ENCODE measurements around the gene RIPOR3. TPM values are rescaled to one million over a fixed set of nuclear protein-coding genes. Genes with fewer than 3 reads are reported as not detected.

RIPOR3 gene
- total and polyA plus RNA-seq, 4 donors = 4.3 to 9.9 (median 7.7) TPM

DNA sequence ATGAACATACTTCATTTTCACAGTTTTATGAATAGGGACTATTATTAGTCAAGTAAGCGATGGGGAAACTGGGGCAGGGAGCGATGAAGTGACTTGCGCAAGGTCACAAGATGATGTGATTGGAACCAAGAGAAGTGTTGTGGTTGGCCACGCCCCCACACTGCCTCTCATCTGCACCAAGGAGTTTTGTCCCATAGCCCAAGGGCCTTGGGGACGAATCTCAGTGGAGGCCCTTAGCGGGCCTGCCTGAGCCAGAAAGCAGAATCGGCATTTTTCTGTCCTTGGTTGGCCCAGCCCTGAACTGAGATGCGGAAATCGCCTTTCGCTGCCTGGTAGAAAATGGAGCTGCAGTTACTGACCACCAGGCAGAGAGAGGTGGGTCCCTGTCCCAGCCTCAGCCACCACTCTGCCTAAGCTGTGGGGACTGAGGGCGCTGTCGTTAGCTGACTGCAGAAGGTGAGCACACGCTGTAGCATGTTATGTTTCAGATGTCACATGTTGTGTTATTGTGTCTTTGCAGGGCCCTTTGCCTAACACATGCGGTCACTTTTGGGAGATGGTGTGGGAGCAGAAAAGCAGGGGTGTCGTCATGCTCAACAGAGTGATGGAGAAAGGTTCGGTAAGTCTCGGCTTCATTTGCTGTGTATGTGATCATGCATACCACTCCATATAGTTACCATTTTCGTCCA lies 123.3 kb downstream of the RIPOR3 start:
- WGBS, 2 donors = 86 to 89% methylated on average over 18 of the region's 18 CpGs
- Histone ChIP-seq H3K27ac (ENCODE audit: low read depth in 1 of 2, low read length in 1 of 2) (peak overlapping the region in 1 of 2 donors; percentile 9), H3K9me3 (ENCODE audit: control insufficient read depth in 4 of 4, insufficient read depth in 3 of 4, low read length in 3 of 4) (peaks cover 0 to 2% (median 0%) of the 10 kb centered on the region in 4 donors), H3K36me3 (ENCODE audit: control insufficient read depth in 4 of 4, insufficient read depth in 4 of 4, low read length in 4 of 4) (peaks cover 3 to 34% (median 17%) of the 10 kb centered on the region in 4 donors), H3K9ac (ENCODE audit: insufficient read depth in 1 of 2, low read length in 2 of 2) (no peak overlapping the region), H3K4me1 (ENCODE audit: control insufficient read depth in 5 of 5, insufficient read depth in 5 of 5, low read length in 5 of 5) (peaks cover 11 to 22% (median 12%) of the 10 kb centered on the region in 5 donors), H3K27me3 (ENCODE audit: control insufficient read depth in 3 of 3, insufficient read depth in 3 of 3, low read length in 2 of 3) (no peaks in the 10 kb centered on the region), H3K4me3 (no peak overlapping the region)
- DNase-seq = no peak
- TF ChIP-seq, protein P1, sequence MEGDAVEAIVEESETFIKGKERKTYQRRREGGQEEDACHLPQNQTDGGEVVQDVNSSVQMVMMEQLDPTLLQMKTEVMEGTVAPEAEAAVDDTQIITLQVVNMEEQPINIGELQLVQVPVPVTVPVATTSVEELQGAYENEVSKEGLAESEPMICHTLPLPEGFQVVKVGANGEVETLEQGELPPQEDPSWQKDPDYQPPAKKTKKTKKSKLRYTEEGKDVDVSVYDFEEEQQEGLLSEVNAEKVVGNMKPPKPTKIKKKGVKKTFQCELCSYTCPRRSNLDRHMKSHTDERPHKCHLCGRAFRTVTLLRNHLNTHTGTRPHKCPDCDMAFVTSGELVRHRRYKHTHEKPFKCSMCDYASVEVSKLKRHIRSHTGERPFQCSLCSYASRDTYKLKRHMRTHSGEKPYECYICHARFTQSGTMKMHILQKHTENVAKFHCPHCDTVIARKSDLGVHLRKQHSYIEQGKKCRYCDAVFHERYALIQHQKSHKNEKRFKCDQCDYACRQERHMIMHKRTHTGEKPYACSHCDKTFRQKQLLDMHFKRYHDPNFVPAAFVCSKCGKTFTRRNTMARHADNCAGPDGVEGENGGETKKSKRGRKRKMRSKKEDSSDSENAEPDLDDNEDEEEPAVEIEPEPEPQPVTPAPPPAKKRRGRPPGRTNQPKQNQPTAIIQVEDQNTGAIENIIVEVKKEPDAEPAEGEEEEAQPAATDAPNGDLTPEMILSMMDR (IDR thresholded peaks at IDR 0.05; ENCODE audit: control extremely low read depth, extremely low read depth) = no peak
- no peak for ATAC-seq (ENCODE audit: insufficient read depth, low FRiP score)

DNA sequence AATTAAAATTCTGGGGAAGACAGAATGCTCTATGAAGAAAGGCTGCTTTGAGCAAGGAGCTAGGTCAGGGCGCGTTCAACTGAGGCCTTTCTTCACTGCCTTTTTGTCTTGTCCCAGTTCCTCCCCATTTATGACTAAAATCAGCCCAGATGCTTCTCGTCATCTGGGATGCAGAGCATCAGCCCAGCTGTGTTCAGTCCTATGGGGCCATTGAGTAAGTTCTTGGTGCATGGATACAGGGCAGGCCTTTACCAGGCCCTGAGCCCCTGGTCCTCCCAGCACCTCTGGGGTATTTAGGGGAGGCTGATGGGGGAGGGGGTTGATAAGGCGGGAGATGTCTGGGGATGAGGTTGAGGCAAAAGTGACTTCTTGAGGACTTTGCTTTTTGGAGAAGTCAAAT lies 125.5 kb downstream of the RIPOR3 start:
- Histone ChIP-seq H3K4me1 (ENCODE audit: control insufficient read depth in 5 of 5, insufficient read depth in 5 of 5, low read length in 5 of 5) (peaks cover 0 to 22% (median 7%) of the 10 kb centered on the region in 5 donors), H3K27me3 (ENCODE audit: control insufficient read depth in 3 of 3, insufficient read depth in 3 of 3, low read length in 2 of 3) (no peaks in the 10 kb centered on the region), H3K9ac (ENCODE audit: insufficient read depth in 1 of 2, low read length in 2 of 2) (no peak overlapping the region), H3K9me3 (ENCODE audit: control insufficient read depth in 4 of 4, insufficient read depth in 3 of 4, low read length in 3 of 4) (peaks cover 0 to 2% (median 0%) of the 10 kb centered on the region in 4 donors), H3K4me3 (no peak overlapping the region), H3K27ac (ENCODE audit: low read depth in 1 of 2, low read length in 1 of 2) (no peak overlapping the region), H3K36me3 (ENCODE audit: control insufficient read depth in 4 of 4, insufficient read depth in 4 of 4, low read length in 4 of 4) (peaks cover 3 to 41% (median 27%) of the 10 kb centered on the region in 4 donors)
- ATAC-seq (ENCODE audit: insufficient read depth, low FRiP score) (no peak), DNase-seq (no peak)
- 85 to 94% methylated on average over 4 of the region's 4 CpGs for WGBS, 2 donors
- TF ChIP-seq, protein P1 (IDR thresholded peaks at IDR 0.05; ENCODE audit: control extremely low read depth, extremely low read depth) = no peak

DNA sequence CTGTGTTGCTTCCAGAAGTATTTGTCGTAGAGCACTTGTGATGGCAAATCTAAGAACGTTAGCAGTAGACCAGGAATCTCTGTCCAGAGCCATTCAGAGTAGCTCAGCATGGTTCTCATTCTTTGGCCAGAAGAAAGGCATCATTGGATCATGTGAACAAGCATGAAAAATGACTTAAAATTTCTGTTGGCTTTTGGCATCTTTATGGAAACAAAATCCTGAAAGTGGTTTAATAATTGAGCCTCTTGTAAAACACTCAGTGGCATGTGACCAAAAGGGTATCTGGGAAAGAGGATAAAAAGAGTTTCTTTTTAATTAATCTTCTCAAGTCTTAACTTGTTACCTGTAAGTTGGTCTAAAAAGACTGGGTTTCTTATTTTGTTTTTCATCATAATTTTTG lies 126.0 kb downstream of the RIPOR3 start:
- H3K9me3 ChIP-seq (ENCODE audit: control insufficient read depth in 4 of 4, insufficient read depth in 3 of 4, low read length in 3 of 4) = peaks cover 0 to 2% (median 0%) of the 10 kb centered on the region in 4 donors
- ATAC-seq (ENCODE audit: insufficient read depth, low FRiP score) (no peak), DNase-seq (peak in 1 of 3 donors; percentile 59)
- H3K27ac ChIP-seq (ENCODE audit: low read depth in 1 of 2, low read length in 1 of 2) = peak overlapping the region in 1 of 2 donors; percentile 42
- H3K27me3 ChIP-seq (ENCODE audit: control insufficient read depth in 3 of 3, insufficient read depth in 3 of 3, low read length in 2 of 3) = no peaks in the 10 kb centered on the region
- no peak overlapping the region for H3K9ac ChIP-seq (ENCODE audit: insufficient read depth in 1 of 2, low read length in 2 of 2)
- H3K4me1 ChIP-seq (ENCODE audit: control insufficient read depth in 5 of 5, insufficient read depth in 5 of 5, low read length in 5 of 5) = peaks cover 0 to 23% (median 7%) of the 10 kb centered on the region in 5 donors
- TF ChIP-seq, protein P1 (IDR thresholded peaks at IDR 0.05; ENCODE audit: control extremely low read depth, extremely low read depth) = no peak
- H3K4me3 ChIP-seq = no peak overlapping the region
- peaks cover 3 to 41% (median 27%) of the 10 kb centered on the region in 4 donors for H3K36me3 ChIP-seq (ENCODE audit: control insufficient read depth in 4 of 4, insufficient read depth in 4 of 4, low read length in 4 of 4)
- 63 to 79% methylated on average over 2 of the region's 2 CpGs for WGBS, 2 donors

Measured in lung (tissue), 12 donors.